Body of pancreas (tissue), 4 donors: ENCODE measurements around the gene RUFY1. TPM values are rescaled to one million over a fixed set of nuclear protein-coding genes. Genes with fewer than 3 reads are reported as not detected.

Source experiments
- ATAC-seq: fragments of 150-250 bp; one replicate; pipeline ENCODE4 v1.9.1; 2016
- DNase-seq, 4 donors: peaks; one replicate each; pipeline ENCODE4 v3.0.0-alpha.2; 2019
- H3K27ac ChIP-seq, 4 donors: fragments of 200-600 bp; sonication (generic); 1 replicate in 3 of 4; 2 replicates in 1 of 4; pipeline versions ENCODE4 v1.5.1 to v1.6.1; 2016 to 2019; ENCODE audit warnings: mild to moderate bottlenecking in 1 of 4, mixed read lengths in 1 of 4, moderate library complexity in 1 of 4
- H3K27me3 ChIP-seq, 2 donors: fragments of 200-600 bp; sonication (generic); one replicate each; pipeline ENCODE4 v1.6.0; 2016; ENCODE audit warnings: mild to moderate bottlenecking in 1 of 2
- H3K36me3 ChIP-seq, 2 donors: fragments of 200-600 bp; sonication (generic); replicated peaks in 1 of 2; 2 replicates each; pipeline ENCODE4 v1.5.1; 2016; ENCODE audit warnings: low read depth in 2 of 2; ENCODE audit not compliant: insufficient read depth in 1 of 2
- H3K4me1 ChIP-seq: fragments of 200-600 bp; sonication (generic); one replicate; pipeline ENCODE4 v1.6.0; 2016
- H3K4me3 ChIP-seq, 2 donors: fragments of 200-600 bp; sonication (generic); 1 replicate in 1 of 2; 2 replicates in 1 of 2; pipeline ENCODE4 v1.5.1; 2016 to 2019
- H3K9me3 ChIP-seq, 3 donors: fragments of 200-600 bp; sonication (generic); 1 replicate in 2 of 3; 2 replicates in 1 of 3; pipeline ENCODE4 v1.5.1; 2016
- POLR2A ChIP-seq, 3 donors: fragments of 450-650 bp; IDR thresholded peaks; one replicate each; pipeline ENCODE4 v1.6.1; 2016; ENCODE audit warnings: antibody characterized with exemption in 3 of 3, mild to moderate bottlenecking in 2 of 3
- WGBS, 2 donors: methylation state at CpG; one replicate each; pipeline ENCODE4 v1.1.5; 2017; 5-methylcytosine and 5-hydroxymethylcytosine counted together
- intact Hi-C: fragments of 100-400 bp; cut with DNase I; formaldehyde crosslinking; loops from one replicate; pipeline ENCODE4 v1.15.1; 2023
- total RNA-seq, 2 donors: library from RNA; depleted of rRNA; stranded (reverse); fragments of >200 nt; gene quantifications; one replicate each; pipeline ENCODE4 v1.1.0, GENCODE V29; 2016
- TF ChIP-seq, protein P1 (sequence below), 7 experiments: fragments of 450-650 bp in 4 of 7; fragments of 200-600 bp in 3 of 7; sonication (generic) in 3 of 7; IDR thresholded peaks; one replicate each; pipeline ENCODE4 v1.5.1; 2016 to 2019; ENCODE audit warnings: antibody characterized with exemption in 7 of 7

Gene RUFY1
- total RNA-seq, 2 donors from 2014 or later: 26.2 to 38.2 TPM

DNA sequence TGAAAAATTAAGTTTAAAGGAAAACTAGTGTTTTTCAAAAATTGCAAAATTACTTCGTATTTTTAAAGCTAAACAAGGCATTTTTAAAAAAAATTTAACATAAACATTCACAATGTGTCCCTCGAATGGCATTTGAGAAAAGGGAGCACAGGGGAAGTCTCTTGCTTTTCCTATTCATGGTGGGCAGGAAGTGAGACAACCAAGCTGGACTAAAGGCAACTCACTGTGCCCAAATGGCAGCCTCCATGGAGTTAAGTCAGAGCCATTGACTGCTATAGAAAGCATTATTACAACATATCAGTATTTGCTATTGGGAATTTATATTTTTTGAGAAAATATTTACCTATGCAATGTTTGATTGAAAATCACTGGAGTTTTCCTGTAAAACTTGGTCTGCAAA lies 64.8 kb downstream of the RUFY1 start:
- Histone ChIP-seq H3K4me1 (peaks cover 34% of the 10 kb centered on the region), H3K9me3 (no peaks in the 10 kb centered on the region), H3K27ac (peak overlapping the region in 1 of 4 donors; percentile 4), H3K36me3 (peaks cover 48 to 50% of the 10 kb centered on the region in 2 donors), H3K4me3 (no peak overlapping the region), H3K27me3 (no peaks in the 10 kb centered on the region)
- intact Hi-C loops: no loop called here
- ATAC-seq (no peak), DNase-seq (no peak)
- 57 to 65% methylated on average over 2 of the region's 2 CpGs for WGBS, 2 donors
- TF ChIP-seq, protein P1, sequence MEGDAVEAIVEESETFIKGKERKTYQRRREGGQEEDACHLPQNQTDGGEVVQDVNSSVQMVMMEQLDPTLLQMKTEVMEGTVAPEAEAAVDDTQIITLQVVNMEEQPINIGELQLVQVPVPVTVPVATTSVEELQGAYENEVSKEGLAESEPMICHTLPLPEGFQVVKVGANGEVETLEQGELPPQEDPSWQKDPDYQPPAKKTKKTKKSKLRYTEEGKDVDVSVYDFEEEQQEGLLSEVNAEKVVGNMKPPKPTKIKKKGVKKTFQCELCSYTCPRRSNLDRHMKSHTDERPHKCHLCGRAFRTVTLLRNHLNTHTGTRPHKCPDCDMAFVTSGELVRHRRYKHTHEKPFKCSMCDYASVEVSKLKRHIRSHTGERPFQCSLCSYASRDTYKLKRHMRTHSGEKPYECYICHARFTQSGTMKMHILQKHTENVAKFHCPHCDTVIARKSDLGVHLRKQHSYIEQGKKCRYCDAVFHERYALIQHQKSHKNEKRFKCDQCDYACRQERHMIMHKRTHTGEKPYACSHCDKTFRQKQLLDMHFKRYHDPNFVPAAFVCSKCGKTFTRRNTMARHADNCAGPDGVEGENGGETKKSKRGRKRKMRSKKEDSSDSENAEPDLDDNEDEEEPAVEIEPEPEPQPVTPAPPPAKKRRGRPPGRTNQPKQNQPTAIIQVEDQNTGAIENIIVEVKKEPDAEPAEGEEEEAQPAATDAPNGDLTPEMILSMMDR (IDR thresholded peaks at IDR 0.05): no peak
- no peak for TF ChIP-seq POLR2A (IDR thresholded peaks at IDR 0.05)

DNA sequence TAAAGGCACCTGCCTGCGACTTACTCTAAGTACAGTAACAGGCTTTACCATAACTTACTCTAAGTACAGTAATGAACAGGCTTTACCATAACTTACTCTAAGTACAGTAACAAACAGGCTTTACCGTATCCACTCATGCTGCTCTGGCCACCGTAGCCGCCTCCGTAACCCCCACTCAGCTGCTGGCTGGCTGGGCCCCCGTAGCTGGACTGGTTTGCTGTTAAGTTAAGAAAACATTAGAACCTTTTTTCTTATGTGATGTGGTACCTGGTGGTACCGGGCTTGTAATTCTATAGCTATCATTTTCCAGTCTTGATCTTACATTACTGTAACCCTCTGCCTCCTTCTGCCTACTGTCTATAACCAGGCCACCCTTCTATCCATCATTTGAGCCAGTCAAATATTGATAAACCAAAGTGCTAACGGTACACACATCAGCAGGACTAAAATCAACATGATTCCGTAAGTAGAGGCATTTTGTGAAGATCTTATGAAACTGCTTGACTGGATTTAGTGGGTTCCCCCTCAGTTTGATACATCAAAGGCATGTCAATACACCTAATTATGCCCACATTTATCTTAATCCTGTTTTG lies 65.7 kb downstream of the RUFY1 start:
- Histone ChIP-seq H3K27me3 (no peaks in the 10 kb centered on the region), H3K36me3 (peaks cover 45 to 51% of the 10 kb centered on the region in 2 donors), H3K27ac (peak overlapping the region in 1 of 4 donors; percentile 10), H3K4me3 (no peak overlapping the region), H3K9me3 (no peaks in the 10 kb centered on the region), H3K4me1 (peaks cover 43% of the 10 kb centered on the region)
- intact Hi-C loops: no loop called here
- ATAC-seq (no peak), DNase-seq (no peak)
- WGBS, 2 donors: 69 to 76% methylated on average over 9 of the region's 9 CpGs
- no peak for TF ChIP-seq POLR2A (IDR thresholded peaks at IDR 0.05)
- TF ChIP-seq, protein P1 (IDR thresholded peaks at IDR 0.05): no peak

DNA sequence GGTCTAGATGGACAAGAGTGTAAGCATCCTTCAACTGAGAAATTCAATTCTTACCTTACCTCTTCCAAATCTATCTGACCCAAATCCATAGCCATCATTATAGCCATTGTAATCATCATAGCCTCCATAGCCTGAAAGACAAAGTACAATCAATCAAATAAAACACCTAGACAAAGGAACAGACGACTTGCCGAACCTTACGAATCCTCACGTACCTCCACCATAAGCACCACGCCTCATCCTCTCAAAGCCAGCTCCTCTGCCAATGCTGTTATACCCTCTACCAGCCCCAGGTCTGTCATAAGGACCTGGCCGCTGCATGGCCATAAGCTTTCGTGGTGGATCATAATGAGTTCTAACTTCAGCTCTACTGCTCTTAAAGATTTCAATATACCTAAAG lies 67.6 kb downstream of the RUFY1 start:
- H3K4me3 ChIP-seq: no peak overlapping the region
- no peaks in the 10 kb centered on the region for H3K27me3 ChIP-seq
- 49 to 73% methylated on average over 7 of the region's 7 CpGs for WGBS, 2 donors
- H3K9me3 ChIP-seq: no peaks in the 10 kb centered on the region
- no peak for DNase-seq
- H3K4me1 ChIP-seq: peaks cover 53% of the 10 kb centered on the region
- TF ChIP-seq POLR2A (IDR thresholded peaks at IDR 0.05): no peak
- TF ChIP-seq, protein P1 (IDR thresholded peaks at IDR 0.05): no peak
- H3K36me3 ChIP-seq: peaks cover 40 to 50% of the 10 kb centered on the region in 2 donors
- no peak for ATAC-seq
- intact Hi-C loops: no loop called here
- H3K27ac ChIP-seq: peak overlapping the region in 1 of 4 donors; percentile 40

DNA sequence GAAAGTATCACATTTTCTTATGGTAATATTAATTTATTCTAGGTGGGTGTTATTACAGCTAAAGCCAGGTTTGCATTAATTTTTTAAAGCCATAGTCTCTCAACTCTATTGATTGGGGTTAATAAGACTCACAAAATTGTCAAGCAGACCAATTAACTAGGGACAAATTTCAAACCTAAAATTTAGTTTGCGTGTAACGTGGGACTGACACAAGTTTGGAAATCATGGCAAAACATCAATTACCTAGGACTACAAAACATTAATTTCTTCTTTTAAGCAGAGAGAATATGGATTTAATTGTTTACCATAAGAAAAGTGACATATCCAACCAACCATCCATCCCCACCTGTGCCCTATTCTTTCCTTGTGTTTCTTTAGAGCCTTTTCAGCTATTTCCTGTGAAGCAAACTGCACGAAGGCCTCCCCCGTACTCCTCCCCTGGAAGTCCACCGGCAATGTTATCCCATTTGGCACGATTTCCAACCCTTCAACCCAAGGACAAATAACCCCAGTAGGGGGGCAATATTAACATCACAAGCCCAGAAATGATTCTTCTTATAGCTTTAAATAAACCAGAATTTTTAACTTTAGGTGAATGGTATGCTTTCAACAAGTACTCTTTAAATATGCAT lies 68.7 kb downstream of the RUFY1 start:
- Histone ChIP-seq H3K36me3 (peaks cover 29 to 40% of the 10 kb centered on the region in 2 donors), H3K4me1 (peaks cover 53% of the 10 kb centered on the region), H3K9me3 (no peaks in the 10 kb centered on the region), H3K27ac (peak overlapping the region in 1 of 4 donors; percentile 19), H3K4me3 (no peak overlapping the region), H3K27me3 (no peaks in the 10 kb centered on the region)
- TF ChIP-seq POLR2A (IDR thresholded peaks at IDR 0.05): no peak
- TF ChIP-seq, protein P1 (IDR thresholded peaks at IDR 0.05): no peak
- no peak for ATAC-seq
- DNase-seq: no peak
- WGBS, 2 donors: 8 to 10% methylated on average over 6 of the region's 6 CpGs
- intact Hi-C loops: no loop called here

DNA sequence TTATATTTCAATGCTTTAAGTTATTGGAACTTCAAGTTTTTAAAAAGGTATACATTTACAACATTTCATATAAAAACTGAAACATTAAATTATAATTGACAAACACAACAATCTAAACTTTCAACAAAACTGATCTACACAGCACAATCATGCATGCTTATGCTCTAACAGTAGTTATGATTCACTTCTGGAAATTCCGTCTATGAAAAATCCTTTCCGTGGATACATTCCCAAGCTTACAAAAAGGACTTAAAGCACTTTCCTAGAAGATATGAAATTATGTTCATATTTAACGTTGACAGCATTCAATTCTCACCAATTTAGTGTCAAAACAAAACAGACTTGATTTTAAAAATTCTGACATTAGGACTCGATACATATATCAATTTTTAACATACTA lies 69.4 kb downstream of the RUFY1 start:
- WGBS, 2 donors: 1 to 13% methylated on average over 4 of the region's 4 CpGs
- no peak for ATAC-seq
- intact Hi-C loops: no loop called here
- H3K4me1 ChIP-seq: peaks cover 60% of the 10 kb centered on the region
- no peaks in the 10 kb centered on the region for H3K27me3 ChIP-seq
- peaks cover 22 to 38% of the 10 kb centered on the region in 2 donors for H3K36me3 ChIP-seq
- no peak overlapping the region for H3K4me3 ChIP-seq
- H3K9me3 ChIP-seq: no peaks in the 10 kb centered on the region
- TF ChIP-seq, protein P1 (IDR thresholded peaks at IDR 0.05): no peak
- no peak for TF ChIP-seq POLR2A (IDR thresholded peaks at IDR 0.05)
- DNase-seq: no peak
- H3K27ac ChIP-seq: no peak overlapping the region
